Upper lobe of left lung (tissue), 4 donors: Measurements from ENCODE around the gene CA9.
"Not testable (repeated sequence)": the region's sequence is repeated elsewhere in the genome, so short reads cannot be mapped to it uniquely, and the experiment has no call there.

Source experiments
- CTCF ChIP-seq, 6 experiments: fragments of 450-650 bp in 4 of 6; fragments of 200-600 bp in 2 of 6; sonication (generic) in 2 of 6; IDR thresholded peaks; one replicate each; pipeline ENCODE4 v1.5.1; 2016 to 2019; ENCODE audit warnings: antibody characterized with exemption in 6 of 6
- POLR2A ChIP-seq, 4 donors: fragments of 450-650 bp; IDR thresholded peaks; one replicate each; pipeline ENCODE4 v1.5.1; 2016 to 2017; ENCODE audit warnings: antibody characterized with exemption in 4 of 4, mild to moderate bottlenecking in 2 of 4
- POLR2AphosphoS5 ChIP-seq, 2 donors: sonication (generic); formaldehyde crosslinking; IDR thresholded peaks; one replicate each; pipeline ENCODE4 v1.5.1; 2017; ENCODE audit warnings: antibody characterized with exemption in 2 of 2

- TF ChIP-seq CTCF, POLR2A, POLR2AphosphoS5 (IDR thresholded peaks at IDR 0.05): not testable (repeated sequence)
These were observed 36.2 kb upstream of the CA9 start for GRCh38 chr9:35637427-35637955.
